GM11168 (cell line): Measurements from ENCODE around the gene MICAL3.
"Not testable (repeated sequence)": the region's sequence is repeated elsewhere in the genome, so short reads cannot be mapped to it uniquely, and the experiment has no call there.

Source experiments
- in situ Hi-C: fragments of 300-500 bp; cut with MboI; formaldehyde crosslinking; loops from one replicate; pipeline ENCODE4 v1.12.0; 2022; ENCODE audit warnings: low sequenced_read_pairs; ENCODE audit not compliant: unreplicated experiment

Gene MICAL3

DNA sequence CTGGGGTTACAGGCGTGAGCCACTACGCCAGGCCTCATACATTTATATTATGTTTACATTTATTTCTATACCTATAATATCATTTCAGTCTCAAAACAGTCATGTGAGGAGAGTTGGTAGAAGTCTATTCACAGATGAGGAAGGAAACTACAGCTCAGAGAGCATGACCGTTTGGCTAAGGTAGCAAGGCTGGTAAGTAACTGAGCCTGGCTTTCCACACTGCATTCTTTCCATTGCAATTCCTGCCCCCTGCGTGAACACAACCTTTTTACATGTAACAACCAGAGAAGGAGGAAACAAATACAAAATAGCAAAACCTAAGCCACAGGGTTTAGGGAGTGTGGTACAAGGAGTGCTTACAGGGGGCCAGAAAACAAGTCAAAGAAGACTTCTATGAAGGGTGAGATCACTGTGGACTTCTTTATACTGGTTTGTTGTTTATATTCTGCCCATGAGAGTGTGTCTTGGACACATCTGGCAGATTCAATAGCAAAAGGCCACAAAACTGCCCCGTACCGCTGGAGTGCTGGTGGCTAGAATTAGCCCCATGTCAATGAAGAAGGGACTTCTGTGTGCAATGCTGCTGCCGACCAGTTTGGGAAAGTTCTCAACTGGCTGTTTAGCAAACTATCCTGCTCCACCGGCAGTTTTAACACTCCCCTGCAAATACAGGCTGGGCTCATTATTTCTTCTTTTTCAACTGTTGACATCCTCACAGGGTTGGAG lies 19.0 kb downstream of the MICAL3 start:
- in situ Hi-C loops: no loop called here

DNA sequence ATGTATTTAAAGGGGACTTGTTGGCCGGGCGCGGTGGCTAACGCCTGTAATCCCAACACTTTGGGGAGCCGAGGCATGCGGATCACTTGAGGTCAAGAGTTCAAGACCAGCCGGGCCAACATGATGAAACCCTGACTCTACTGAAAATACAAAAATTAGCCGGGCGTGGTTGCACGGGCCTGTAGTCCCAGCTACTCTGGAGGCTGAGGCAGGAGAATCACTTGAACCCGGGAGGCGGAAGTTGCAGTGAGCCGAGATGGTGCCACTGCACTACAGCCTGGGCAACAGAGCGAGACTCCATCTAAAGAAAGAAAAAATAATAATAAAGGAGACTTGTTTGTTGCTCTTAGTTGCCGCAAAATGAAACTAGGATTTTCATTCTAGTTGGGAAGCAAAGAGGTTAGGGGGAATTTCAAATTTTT lies 22.5 kb downstream of the MICAL3 start:
- in situ Hi-C loops: not testable (repeated sequence)

DNA sequence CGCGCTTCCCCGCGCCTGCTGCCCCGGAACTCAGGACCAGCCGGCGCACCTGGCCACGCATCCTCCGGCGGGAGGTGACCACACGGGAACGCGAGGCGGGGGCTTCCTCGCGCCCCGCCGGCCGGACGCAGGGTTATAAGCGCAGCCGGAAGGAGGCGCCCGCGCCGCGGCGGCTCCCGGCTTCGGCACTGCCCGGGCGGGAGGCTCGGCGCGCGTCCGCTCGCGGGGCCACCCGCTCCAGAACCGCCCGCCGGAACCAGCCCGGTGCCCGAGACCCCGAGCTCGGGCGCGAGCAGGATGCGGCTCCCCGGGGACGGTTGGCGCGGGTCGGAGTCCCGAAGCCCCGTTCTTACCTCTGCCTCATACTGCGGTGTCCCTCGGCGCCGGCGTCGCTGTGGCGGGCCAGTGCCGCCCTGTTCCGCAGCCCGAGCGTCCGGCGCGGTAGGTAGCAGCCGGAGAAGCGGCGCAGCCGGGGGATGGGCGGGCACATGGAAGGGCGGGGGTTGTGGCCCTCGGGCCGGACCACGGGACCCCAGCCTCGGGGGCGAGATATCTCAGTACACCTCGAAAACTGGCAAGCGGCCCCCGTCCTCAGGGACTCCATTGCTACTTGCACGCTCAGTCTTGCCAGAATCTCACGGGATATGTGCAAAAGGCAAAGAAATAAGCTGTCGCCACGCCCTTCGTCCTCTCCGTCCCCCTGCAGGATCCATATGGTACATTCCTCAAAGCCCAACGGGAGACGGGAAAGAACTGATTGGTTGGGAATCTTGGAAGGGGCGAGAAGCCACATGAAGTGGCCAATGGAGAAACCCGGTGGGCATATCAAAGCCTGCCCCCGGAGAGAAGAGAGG lies 23.1 kb downstream of the MICAL3 start:
- in situ Hi-C loops: no loop called here

DNA sequence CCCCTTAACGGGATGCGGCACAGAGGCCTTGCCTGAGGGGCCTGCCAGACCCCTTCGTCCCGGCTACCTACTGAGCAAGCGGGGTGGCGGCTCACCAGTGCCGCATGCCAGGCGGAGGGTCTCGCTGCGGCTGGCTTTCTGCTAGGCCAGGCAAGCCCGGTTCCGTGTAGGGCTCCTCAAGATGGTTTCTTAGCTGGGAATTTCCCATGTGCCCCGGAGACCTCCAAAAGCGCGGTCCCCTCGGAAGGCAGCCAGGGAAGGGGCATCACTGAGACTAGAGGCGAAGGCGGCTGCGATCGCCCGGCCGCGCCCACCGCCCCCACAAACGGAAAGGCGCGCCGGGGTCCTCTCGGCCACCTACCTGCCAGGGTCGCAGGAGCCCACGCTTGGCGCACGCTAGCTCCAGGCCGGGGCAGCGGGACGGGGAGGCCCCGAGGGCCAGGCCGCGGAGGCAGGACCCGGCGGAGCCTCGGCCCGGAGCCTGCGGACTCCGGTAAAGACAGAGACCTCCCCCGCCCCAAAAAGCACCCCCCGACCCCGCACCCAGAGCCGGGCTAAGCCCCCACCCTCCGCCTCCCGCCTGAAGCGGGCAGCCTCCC lies 23.8 kb downstream of the MICAL3 start:
- in situ Hi-C loops: no loop called here

DNA sequence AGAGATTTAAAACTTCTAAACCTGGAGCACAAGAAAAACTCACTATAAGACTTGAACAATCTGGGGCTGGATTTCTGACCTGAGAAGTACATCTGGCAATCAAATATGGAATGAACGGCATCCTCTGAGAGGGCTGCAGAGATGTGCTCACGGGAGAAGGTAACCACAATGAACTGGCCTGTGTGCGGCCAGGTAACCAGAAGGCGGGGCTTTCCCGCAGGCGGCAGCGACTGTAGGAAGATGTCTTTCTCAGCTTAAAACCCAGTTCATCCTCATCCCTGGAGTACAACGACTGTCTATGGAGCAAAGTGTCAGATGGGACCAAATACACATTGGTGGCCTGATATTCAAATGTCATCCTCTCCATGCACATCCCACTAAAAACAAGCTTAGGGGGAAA lies 24.5 kb downstream of the MICAL3 start:
- in situ Hi-C loops: loop anchor here (5.0 kb wide), 1 partner anchor 72 kb away; no protein-coding TSS in a partner anchor

DNA sequence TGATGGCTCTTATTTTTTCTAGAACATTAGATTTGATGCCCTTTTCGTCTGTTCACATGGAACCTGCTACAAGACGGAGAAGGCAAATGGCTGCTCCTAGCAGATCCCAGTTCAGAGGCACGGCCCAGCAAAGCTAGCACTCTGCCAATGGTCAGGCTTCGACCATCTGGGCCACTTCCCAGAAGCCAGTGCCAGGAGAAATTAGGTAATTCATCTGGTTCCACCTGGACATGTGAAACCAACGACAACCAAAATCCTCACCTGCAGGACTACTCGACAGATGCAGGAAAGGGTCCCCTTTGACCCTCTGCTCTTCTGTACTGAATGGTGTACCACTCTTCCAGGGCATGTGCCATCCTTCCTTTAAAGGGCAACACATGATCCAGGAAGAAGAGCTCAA lies 25.4 kb downstream of the MICAL3 start:
- in situ Hi-C loops: loop anchor here (5.0 kb wide), 1 partner anchor 73 kb away; no protein-coding TSS in a partner anchor

DNA sequence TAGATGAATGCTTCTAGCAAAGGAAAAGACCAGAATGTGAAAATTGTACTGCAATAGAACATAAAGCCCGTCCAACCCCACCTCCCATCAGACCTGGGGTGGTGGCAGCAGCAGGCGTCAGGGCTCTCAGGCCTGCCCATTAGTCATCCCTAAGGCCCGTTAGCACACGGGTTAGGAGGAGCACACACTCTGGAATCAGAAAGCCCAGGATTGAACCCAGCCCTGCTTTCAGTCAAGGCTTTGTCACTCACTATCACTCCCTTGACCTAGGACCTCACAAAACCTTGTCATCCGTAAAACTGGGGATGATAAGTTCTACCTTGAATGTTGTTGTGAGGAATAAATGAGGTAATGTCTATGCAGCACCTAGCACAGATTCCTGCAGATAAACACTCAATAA lies 26.9 kb downstream of the MICAL3 start:
- in situ Hi-C loops: loop anchor here (5.0 kb wide), 1 partner anchor 75 kb away; no protein-coding TSS in a partner anchor

DNA sequence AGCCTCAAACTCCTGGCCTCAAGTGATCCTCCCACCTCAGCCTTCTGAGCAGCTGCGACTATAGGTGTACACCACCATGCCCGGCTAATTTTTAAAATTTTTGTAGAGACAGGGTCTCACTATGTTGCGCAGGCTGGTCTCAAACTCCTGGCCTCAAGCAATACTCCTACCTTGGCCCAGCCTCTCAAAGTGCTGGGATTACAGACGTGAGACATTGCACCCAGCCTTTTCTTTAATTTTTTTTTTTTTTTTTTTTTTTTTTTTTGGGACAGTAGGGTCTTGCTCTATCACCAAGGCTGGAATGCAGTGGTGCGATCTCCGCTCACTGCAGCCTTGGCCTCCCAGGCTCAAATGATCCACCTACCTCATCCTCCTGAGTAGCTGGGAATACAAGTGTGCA lies 29.1 kb downstream of the MICAL3 start:
- in situ Hi-C loops: loop anchor here (5.0 kb wide), 1 partner anchor 77 kb away; no protein-coding TSS in a partner anchor

DNA sequence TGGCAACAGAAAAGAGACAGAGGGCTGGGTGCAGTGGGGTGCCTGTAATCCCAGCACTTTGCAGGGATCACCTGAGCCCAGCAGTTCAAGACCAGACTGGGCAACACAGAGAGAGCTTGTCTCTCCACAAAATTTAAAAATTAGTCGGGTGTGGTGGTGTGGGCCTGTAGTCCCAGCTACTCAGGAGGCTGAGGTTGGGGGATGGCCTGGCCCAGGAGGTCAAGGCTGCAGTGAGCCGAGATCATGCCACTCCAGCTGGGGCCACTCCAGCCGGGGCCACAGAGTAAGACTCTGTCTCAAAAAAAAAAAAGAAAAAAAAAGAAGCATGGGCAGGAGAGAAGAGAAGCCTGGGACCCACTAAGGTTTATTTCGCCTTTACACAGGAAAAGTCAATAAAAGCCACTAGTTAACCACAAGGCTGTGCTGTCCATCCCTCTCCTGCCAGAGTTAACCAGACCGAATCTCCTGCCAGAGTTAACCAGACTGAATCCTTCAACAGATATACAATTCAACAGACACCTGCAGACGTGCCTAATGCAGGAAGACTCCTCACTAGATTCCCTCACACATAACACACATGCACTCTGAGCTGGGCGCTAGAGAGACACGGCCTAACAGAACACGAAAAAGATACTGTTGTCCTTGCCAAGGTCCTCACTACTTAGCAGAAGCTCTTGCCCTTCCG lies 29.8 kb downstream of the MICAL3 start:
- in situ Hi-C loops: loop anchor here (5.0 kb wide), 1 partner anchor 78 kb away; no protein-coding TSS in a partner anchor

DNA sequence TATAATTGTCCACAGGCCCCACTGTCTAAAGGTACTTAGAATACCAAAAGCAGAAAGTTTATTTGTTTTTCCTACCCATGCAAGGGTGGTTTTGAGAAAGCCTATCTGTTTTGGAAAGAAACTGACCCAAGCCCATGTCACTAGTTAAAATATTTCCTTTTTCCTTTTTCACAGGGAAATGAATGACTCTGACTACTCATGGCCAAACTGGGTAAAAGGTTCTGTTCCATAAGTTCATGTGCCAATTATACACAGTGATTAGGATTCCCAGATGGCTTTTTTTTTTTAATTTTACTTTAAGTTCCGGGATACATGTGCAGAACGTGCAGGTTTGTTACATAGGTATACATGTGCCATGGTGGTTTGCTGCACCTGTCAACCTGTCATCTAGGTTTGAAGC lies 31.4 kb downstream of the MICAL3 start:
- in situ Hi-C loops: not testable (repeated sequence)

DNA sequence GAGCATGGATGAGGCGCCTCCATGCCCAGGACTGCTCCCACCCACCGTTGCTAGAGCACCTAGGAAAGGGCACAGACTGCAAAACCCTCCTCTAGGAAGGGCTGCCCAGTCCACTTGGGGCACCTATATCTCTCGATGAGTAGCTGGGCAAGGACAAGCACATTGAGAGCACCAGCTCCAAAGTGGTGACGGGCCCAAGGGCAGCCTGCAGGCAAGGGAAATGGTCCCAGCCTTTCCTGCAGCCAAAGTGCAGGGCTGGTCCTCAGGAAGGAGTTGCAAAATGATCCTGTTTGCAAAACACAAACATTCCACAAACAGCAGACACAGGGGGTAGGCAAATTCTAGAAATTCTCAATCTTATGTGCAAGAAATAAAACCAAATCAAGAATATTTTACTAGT lies 32.4 kb downstream of the MICAL3 start:
- in situ Hi-C loops: not testable (repeated sequence)

DNA sequence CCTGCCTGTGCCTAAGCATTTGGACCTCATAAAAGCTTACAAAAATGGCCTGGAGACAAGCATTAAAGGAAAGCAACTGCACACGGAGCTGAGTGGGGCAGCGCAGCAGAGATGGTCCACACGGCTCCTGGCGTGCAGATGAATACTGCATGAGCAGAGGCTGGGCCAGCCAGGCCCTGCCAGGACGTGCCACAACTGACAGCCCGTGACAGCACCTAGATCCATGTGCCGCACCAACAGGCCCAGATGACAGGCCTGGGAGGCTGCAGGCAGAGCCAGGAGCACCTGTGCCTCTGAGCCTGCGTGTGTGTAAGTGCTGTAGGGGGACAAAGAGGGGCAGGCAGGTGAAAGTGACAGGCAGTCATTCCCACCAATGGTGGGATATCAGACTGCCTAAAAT lies 33.4 kb downstream of the MICAL3 start:
- in situ Hi-C loops: no loop called here

DNA sequence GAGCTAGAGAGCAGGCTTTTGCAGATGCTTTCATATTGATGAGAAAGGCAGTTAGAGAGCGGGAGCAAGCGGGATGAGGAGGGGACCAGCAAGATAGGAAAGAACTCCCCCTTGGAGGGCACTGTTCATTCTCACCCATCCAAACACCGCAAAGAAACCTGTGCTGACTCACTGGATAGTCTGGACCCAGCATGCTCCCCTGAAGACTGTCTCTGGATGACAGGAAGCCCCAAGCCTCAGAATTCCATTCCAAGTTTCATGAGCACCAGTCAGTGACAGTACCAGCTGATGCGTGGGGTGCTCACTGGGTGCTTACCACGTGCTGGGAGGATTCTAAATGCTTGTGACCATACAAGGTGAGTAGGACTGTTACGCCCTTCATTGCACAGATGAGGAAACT lies 34.2 kb downstream of the MICAL3 start:
- in situ Hi-C loops: no loop called here

DNA sequence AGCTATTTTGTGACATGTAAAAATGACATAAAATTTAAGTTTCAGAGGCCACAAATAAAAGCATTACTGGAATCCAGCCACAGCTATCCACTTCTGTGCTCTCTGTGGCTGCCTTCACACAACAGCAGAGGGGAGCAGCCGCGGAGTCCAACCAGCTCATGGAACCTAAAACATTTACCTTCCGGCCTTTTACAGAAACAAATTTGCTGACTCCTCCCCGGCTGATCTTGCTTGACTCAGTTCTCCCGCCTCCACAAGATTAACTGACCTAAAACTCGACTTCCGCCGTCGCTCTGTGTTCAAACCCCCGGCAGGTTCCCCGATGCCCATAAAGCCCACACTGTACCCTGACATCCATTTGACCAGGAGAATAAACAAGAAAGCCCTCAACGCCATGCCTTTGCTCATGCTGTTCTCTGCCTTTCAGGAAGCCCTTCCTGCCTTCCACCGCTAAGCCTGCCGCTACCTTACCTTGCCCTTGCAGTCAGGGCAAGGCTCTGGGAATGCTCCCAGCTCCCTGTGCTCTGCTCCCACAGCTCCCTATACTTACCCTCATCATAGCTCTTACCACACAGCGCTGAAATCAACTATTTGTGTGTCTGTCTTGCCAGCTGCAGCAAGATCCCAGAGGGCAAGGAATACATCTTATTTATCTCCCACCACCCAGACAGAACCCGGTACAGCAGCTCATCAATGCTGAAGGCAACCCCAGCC lies 35.4 kb downstream of the MICAL3 start:
- in situ Hi-C loops: no loop called here

DNA sequence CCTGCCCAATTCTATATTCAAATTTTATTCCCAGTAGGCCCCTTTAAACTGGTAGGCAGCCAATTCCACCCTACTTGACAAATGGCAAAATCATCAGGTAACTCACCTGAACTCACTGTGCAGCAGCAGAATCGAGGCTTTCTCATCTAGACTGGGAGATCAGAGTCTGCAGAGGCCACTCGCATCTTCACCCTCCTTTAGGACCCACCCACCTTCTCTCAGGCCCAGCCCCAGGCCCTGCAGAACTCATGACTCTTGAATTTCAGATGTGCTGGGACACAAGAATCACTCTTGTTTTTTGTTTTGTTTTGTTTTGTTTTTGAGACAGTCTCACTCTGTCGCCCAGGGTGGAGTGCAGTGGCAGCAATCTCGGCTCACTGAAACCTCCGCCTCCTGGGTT lies 38.8 kb downstream of the MICAL3 start:
- in situ Hi-C loops: no loop called here

DNA sequence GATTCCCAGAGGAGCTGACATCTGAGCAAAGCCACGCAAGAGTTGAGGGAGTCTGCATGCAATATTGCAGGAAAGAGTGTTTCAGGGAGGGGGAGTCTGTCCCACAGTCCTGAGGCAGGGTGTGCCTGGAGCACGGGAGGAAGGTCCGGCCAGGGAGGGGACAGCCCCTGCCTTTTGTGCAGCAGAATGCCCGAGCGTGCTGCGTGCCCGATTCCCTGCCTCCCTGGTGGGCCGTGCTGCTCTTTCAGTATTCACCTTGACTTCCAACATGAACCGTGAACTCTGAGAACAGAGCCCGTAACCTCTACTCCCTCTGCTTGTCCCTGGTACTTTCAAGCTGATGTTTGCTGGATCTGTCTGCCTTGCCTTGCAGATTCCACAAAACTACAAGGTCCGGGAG lies 39.3 kb downstream of the MICAL3 start:
- in situ Hi-C loops: not testable (repeated sequence)

DNA sequence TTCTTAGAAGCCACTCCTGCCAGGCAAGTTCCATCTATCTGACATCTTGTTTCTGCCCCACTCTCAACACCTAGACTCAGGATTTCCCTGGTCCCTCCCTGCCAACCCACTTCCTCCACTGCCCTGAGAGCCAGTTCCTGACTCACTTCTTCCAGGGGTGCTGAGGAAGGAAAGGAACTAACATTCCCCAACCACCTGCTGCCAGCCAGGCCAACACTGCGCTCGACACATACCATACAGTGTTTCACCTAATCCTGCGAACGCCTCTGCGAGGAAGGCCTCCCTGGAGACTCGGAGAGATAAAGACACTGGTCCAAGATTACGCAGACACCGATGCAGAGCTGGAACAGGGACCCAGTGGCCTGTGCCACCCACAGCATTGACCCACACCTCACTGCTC lies 40.2 kb downstream of the MICAL3 start:
- in situ Hi-C loops: no loop called here

DNA sequence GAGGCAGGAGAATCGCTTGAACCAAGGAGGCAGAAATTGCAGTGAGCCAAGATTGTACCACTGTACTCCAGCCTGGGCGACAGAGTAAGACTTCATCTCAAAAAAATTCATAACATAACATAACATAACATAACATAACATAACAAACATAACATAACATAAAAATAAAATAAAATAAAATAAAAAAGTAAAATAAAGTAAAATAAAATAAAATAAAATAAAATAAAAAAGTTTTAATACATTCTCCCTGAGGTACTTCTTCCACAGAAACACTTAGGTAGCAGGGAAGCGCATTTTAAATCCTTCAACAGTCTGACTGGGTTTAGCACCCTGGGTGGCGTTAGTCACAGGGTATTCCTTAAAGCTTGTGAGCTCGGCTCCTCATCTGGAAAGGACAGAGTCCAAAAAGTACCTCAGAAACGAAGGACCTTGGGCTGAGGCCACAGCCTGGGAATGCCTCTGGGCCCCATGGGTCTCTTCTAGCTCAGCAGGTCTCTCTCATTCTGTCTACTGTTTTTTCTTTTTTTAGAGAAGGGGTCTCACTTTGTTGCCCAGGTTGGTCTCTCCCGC lies 41.7 kb downstream of the MICAL3 start:
- in situ Hi-C loops: no loop called here

DNA sequence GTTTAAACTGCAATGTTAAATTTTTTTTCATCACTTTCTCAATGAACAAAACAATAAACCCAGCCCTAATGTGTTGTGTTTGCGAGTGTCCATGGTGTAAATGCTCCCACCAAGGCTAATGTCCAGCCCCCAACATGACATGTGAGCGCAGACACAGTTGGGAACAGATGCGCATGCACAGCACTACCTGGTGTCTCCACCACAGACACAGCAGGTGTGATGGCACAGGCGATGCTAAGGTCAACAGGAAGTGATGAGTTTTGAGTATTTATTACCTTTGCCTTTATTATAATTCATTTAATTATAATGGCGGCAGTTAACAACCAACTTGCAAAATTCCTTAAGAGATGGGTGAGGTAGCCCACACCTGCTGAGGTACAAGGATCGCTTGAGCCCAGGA lies 42.9 kb downstream of the MICAL3 start:
- in situ Hi-C loops: no loop called here
